H1 (cell line): ENCODE results near the gene CNPY4. TPM values are rescaled to one million over a fixed set of nuclear protein-coding genes. Genes with fewer than 3 reads are reported as not detected.
A peak's percentile ranks its signal among the peaks of the same experiment; 100 is the strongest.

ENCODE experiments used
- ASH2L ChIP-seq: fragments of 200-600, 300-600 bp; sonication (generic); IDR thresholded peaks from one replicate; pipeline ENCODE4 v1.7.1; 2017; ENCODE audit warnings: low read length
- BRCA1 ChIP-seq: IDR thresholded peaks from 2 replicates; pipeline ENCODE4 v1.6.1; 2012; ENCODE audit warnings: low read depth, low read length, improper control_type of control experiment
- CREB1 ChIP-seq: IDR thresholded peaks from 2 replicates; pipeline ENCODE4 v1.6.1; 2012; ENCODE audit warnings: inconsistent platforms
- GABPA ChIP-seq: IDR thresholded peaks from 2 replicates; pipeline ENCODE4 v1.6.1; 2011; ENCODE audit warnings: mild to moderate bottlenecking, low read length, moderate library complexity, borderline replicate concordance; ENCODE audit not compliant: insufficient read depth
- HDAC2 ChIP-seq, 2 experiments: fragments of 300-600 bp in 1 of 2; sonication (generic) in 1 of 2; IDR thresholded peaks; 2 replicates each; pipeline ENCODE4 v1.6.1; 2011 to 2012; ENCODE audit warnings: low read depth in 2 of 2, low read length in 2 of 2, mild to moderate bottlenecking in 2 of 2, moderate library complexity in 2 of 2, borderline replicate concordance in 1 of 2, inconsistent platforms in 1 of 2
- KDM5A ChIP-seq: fragments of 200-600 bp; IDR thresholded peaks from 2 replicates; pipeline ENCODE4 v1.7.1; 2012; ENCODE audit warnings: mild to moderate bottlenecking, low read length, inconsistent platforms, mixed read lengths
- PHF8 ChIP-seq: fragments of 200-600 bp; sonication (generic); conservative IDR thresholded peaks from 2 replicates; pipeline ENCODE4 v1.7.1; 2012; ENCODE audit warnings: low read depth, mild to moderate bottlenecking, inconsistent platforms, low read length, moderate library complexity
- POLR2A ChIP-seq, 2 experiments: IDR thresholded peaks; 1 replicate in 1 of 2; 2 replicates in 1 of 2; pipeline ENCODE4 v1.6.1; 2011; ENCODE audit warnings: low read depth in 2 of 2, low read length in 2 of 2, mild to moderate bottlenecking in 2 of 2; ENCODE audit errors: control extremely low read depth in 1 of 2
- RBBP5 ChIP-seq: IDR thresholded peaks from 2 replicates; pipeline ENCODE4 v1.7.1; 2012; ENCODE audit warnings: low read depth, mild to moderate bottlenecking, inconsistent platforms, low read length, moderate library complexity, borderline replicate concordance
- SP2 ChIP-seq: IDR thresholded peaks from 2 replicates; pipeline ENCODE4 v1.6.1; 2012; ENCODE audit warnings: mild to moderate bottlenecking, low read length, inconsistent platforms
- SP4 ChIP-seq: IDR thresholded peaks from 2 replicates; pipeline ENCODE4 v1.6.1; 2012; ENCODE audit warnings: low read length, inconsistent platforms
- polyA plus RNA-seq, 7 experiments: library from polyadenylated mRNA; depleted of rRNA in 3 of 7; stranded (reverse) in 5 of 7; unstranded in 2 of 7; fragments of >200 nt in 5 of 7; fragments of 200-250 nt in 2 of 7; gene quantifications; 1 replicate in 5 of 7; 2 replicates in 1 of 7; 4 replicates in 1 of 7; pipeline versions ENCODE4 v1.2.1 to v1.2.3, GENCODE V29; 2011 to 2013; ENCODE audit warnings: missing spikeins in 2 of 7, mixed read lengths in 2 of 7
- total RNA-seq: library from RNA; stranded (reverse); fragmentation: NEBNext Ultra II Directional; extraction: Animal tissue kit (Norgen Biotek cat#: 25700); gene quantifications from 2 replicates; pipeline ENCODE4 v1.2.1, GENCODE V29; 2021
- TF ChIP-seq, protein P1 (sequence below): IDR thresholded peaks from 2 replicates; pipeline ENCODE4 v1.6.1; 2011; ENCODE audit warnings: low read length, improper control_type of control experiment
- TF ChIP-seq, protein P2 (sequence below), 3 experiments: IDR thresholded peaks; 1 replicate in 2 of 3; 2 replicates in 1 of 3; pipeline versions ENCODE4 v1.5.1 to v1.6.1; 2011; ENCODE audit warnings: low read length in 3 of 3, mild to moderate bottlenecking in 3 of 3, inconsistent platforms in 2 of 3, low read depth in 1 of 3, moderate library complexity in 1 of 3; ENCODE audit not compliant: insufficient read depth in 1 of 3; ENCODE audit errors: control extremely low read depth in 1 of 3
- TF ChIP-seq, protein P3 (sequence below): IDR thresholded peaks from 2 replicates; pipeline ENCODE4 v1.6.1; 2012; ENCODE audit warnings: inconsistent platforms

Gene CNPY4
- total and polyA plus RNA-seq, 2 of the 8 experiments (the other 6 are each of a cell fraction or from before 2014, with no cell fraction given), result 10.2 to 15.3 TPM

DNA sequence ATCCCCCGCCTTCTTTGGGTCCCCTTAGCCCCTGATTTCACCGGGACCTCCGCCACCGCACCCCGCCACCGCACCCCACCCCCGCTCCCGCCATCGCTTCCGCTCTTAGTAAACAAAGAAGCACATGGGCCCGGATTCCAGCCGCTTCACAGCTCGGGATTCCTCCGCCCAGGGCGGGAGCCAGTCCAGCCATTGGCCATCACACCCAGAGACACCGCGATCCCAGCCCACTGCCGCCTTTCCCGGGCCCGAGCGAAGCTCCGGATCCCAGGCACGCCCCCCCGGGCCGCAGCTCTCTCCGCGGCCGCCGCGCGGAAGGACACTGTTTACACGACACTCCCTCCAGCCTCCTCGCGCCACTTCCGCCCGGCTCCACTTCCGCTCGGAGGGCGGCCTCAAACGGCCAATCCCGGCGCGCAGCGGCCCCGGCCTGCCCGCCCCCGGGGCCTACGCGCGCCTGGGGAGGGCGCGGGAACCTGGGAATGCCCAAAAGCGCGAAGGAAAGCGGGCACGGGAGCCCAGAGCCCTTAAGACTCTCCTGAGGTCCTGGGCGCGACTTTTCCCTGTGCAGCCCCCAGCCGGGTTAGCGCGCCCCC, 18.9 kb upstream of the CNPY4 start (continued):
- peak; percentile 41; the same call in 1 of the 2 replicates for TF ChIP-seq RBBP5
- TF ChIP-seq, protein P1, sequence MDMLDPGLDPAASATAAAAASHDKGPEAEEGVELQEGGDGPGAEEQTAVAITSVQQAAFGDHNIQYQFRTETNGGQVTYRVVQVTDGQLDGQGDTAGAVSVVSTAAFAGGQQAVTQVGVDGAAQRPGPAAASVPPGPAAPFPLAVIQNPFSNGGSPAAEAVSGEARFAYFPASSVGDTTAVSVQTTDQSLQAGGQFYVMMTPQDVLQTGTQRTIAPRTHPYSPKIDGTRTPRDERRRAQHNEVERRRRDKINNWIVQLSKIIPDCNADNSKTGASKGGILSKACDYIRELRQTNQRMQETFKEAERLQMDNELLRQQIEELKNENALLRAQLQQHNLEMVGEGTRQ, result 0 out of 2 replicates have a peak, but pooled peaks have one; percentile 26
- 0 out of 2 replicates have a peak, but pooled peaks have one; percentile 9 for TF ChIP-seq SP4
- TF ChIP-seq KDM5A, result peak; percentile 40
- TF ChIP-seq SP2, result no peak
- peak; percentile 58 for TF ChIP-seq ASH2L
- TF ChIP-seq CREB1, result peak; percentile 73; the same call in 1 of the 2 replicates
- TF ChIP-seq, protein P2, sequence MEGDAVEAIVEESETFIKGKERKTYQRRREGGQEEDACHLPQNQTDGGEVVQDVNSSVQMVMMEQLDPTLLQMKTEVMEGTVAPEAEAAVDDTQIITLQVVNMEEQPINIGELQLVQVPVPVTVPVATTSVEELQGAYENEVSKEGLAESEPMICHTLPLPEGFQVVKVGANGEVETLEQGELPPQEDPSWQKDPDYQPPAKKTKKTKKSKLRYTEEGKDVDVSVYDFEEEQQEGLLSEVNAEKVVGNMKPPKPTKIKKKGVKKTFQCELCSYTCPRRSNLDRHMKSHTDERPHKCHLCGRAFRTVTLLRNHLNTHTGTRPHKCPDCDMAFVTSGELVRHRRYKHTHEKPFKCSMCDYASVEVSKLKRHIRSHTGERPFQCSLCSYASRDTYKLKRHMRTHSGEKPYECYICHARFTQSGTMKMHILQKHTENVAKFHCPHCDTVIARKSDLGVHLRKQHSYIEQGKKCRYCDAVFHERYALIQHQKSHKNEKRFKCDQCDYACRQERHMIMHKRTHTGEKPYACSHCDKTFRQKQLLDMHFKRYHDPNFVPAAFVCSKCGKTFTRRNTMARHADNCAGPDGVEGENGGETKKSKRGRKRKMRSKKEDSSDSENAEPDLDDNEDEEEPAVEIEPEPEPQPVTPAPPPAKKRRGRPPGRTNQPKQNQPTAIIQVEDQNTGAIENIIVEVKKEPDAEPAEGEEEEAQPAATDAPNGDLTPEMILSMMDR (IDR thresholded peaks at IDR 0.05; ENCODE audit: control extremely low read depth in 1 of 3, insufficient read depth in 1 of 3, low read depth in 1 of 3, low read length in 3 of 3), result no peak
- TF ChIP-seq, protein P3, sequence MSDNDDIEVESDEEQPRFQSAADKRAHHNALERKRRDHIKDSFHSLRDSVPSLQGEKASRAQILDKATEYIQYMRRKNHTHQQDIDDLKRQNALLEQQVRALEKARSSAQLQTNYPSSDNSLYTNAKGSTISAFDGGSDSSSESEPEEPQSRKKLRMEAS, result peak; percentile 98
- no peak for TF ChIP-seq BRCA1
- peak; percentile 88 for TF ChIP-seq GABPA
- no peak; the same call in 1 of the 2 replicates for TF ChIP-seq PHF8
- 0 out of 4 replicates have a peak, but pooled peaks of 1 of the 2 experiments have one; percentile 47 for TF ChIP-seq HDAC2 (IDR thresholded peaks at IDR 0.05; ENCODE audit: borderline replicate concordance in 1 of 2, low read depth in 2 of 2, low read length in 2 of 2)
- peak in 1 of 2 experiments; percentile 61; a peak in 2 of 3 replicates for TF ChIP-seq POLR2A (IDR thresholded peaks at IDR 0.05; ENCODE audit: control extremely low read depth in 1 of 2, low read depth in 2 of 2, low read length in 2 of 2)
